ENCODE results near the gene NRG2. TPM values are rescaled to one million over a fixed set of nuclear protein-coding genes. Genes with fewer than 3 reads are reported as not detected.

The NRG2 gene
- polyA plus RNA-seq, 2 of the 4 experiments (the other 2 are of a cell fraction) = 1.0 to 1.1 TPM

DNA sequence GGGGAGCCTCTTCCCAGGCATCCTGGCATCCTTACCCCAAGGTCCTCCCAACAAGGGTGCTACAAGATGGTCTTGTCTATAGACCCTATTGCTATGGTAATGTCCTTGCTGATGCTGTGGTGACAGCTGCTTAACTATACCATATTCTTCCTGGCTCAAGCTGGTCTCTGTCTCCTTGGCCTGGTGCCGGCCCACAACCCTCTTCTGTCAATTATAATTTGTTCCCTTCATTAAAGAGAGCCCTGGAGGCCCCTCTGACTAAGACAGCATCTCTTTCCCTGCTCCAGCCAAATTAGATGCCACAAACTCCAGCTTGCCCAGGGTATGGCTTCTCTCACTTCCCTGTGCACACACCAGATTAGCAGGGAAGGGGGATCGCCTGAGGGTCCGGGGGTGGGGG lies 160.8 kb downstream of the NRG2 start:
- no peak for ATAC-seq
- no peak for FAIRE-seq
- Histone ChIP-seq H3K27ac (no peak overlapping the region), H3K4me3 (no peak overlapping the region), H3K9me3 (no peaks in the 10 kb centered on the region), H3K4me1 (no peaks in the 10 kb centered on the region), H3K4me2 (no peak overlapping the region)
- CTCF ChIA-PET = interaction anchor here (0.6 to 2.8 kb wide), 6 partner anchors 10 to 1207 kb away, joined by 3 to 8 read pairs (median 6); no protein-coding TSS in a partner anchor
- POLR2A ChIA-PET = no interaction called here
- DNase-seq (ENCODE audit: low read depth in 1 of 2, low spot score in 1 of 2) = no peak
- 21% methylated on average over 3 of the region's 3 CpGs for WGBS (ENCODE audit: missing lambda C conversion rate)
- TF ChIP-seq CHD2 (IDR thresholded peaks at IDR 0.05; ENCODE audit: low read length, partially characterized antibody) (no peak), FOSB (CRISPR knock-in tag; IDR thresholded peaks at IDR 0.05) (no peak), RFX5 (IDR thresholded peaks at IDR 0.05) (no peak), BHLHE40 (IDR thresholded peaks at IDR 0.05; ENCODE audit: low read depth, low read length) (no peak), NR3C1 (IDR thresholded peaks at IDR 0.05) (no peak), CEBPB (IDR thresholded peaks at IDR 0.05) (no peak)
- TF ChIP-seq, protein P1, sequence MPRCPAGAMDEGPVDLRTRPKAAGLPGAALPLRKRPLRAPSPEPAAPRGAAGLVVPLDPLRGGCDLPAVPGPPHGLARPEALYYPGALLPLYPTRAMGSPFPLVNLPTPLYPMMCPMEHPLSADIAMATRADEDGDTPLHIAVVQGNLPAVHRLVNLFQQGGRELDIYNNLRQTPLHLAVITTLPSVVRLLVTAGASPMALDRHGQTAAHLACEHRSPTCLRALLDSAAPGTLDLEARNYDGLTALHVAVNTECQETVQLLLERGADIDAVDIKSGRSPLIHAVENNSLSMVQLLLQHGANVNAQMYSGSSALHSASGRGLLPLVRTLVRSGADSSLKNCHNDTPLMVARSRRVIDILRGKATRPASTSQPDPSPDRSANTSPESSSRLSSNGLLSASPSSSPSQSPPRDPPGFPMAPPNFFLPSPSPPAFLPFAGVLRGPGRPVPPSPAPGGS (IDR thresholded peaks at IDR 0.05) = no peak
- TF ChIP-seq, protein P2, sequence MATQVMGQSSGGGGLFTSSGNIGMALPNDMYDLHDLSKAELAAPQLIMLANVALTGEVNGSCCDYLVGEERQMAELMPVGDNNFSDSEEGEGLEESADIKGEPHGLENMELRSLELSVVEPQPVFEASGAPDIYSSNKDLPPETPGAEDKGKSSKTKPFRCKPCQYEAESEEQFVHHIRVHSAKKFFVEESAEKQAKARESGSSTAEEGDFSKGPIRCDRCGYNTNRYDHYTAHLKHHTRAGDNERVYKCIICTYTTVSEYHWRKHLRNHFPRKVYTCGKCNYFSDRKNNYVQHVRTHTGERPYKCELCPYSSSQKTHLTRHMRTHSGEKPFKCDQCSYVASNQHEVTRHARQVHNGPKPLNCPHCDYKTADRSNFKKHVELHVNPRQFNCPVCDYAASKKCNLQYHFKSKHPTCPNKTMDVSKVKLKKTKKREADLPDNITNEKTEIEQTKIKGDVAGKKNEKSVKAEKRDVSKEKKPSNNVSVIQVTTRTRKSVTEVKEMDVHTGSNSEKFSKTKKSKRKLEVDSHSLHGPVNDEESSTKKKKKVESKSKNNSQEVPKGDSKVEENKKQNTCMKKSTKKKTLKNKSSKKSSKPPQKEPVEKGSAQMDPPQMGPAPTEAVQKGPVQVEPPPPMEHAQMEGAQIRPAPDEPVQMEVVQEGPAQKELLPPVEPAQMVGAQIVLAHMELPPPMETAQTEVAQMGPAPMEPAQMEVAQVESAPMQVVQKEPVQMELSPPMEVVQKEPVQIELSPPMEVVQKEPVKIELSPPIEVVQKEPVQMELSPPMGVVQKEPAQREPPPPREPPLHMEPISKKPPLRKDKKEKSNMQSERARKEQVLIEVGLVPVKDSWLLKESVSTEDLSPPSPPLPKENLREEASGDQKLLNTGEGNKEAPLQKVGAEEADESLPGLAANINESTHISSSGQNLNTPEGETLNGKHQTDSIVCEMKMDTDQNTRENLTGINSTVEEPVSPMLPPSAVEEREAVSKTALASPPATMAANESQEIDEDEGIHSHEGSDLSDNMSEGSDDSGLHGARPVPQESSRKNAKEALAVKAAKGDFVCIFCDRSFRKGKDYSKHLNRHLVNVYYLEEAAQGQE (IDR thresholded peaks at IDR 0.05) = no peak

DNA sequence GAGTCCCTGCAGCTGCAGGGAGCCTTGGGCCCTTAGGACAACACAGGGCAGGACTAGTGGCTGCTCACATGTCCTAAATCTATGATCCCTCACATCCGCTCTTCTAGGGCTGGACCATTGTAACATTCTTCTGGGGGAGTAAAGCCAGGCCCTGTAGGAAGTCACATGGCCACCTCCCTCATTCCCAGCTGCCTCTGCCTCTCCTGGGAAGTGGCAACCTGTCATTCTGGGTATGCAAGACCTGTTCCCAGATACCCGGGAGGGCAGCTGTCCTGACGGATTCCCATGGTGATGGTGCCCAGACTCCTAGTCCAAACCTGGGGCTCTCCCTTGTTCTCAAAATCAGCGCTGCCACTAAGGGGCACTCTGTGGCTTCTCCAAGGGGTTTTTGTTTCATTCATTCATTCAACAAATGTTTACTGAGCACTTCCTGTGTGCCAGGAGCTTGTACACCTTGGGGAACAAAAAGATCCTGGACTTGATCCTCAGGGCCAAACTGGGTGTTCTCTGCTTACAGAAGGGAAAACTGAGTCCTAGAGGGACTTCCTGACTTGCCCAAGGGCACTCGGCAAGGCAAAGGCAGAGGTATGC lies 161.9 kb downstream of the NRG2 start:
- no peaks in the 10 kb centered on the region for H3K4me1 ChIP-seq
- ATAC-seq = no peak
- ChIA-PET POLR2A (no interaction called here), CTCF (interaction anchor here (0.6 to 2.8 kb wide), 9 partner anchors 9 to 263 kb away, joined by 3 to 8 read pairs (median 6); no protein-coding TSS in a partner anchor)
- no peak for TF ChIP-seq ZFP36 (IDR thresholded peaks at IDR 0.05; ENCODE audit: borderline replicate concordance, partially characterized antibody)
- TF ChIP-seq CHD2 (IDR thresholded peaks at IDR 0.05; ENCODE audit: low read length, partially characterized antibody) = no peak
- FAIRE-seq = no peak
- H3K4me2 ChIP-seq = no peak overlapping the region
- H3K9me3 ChIP-seq = no peaks in the 10 kb centered on the region
- DNase-seq (ENCODE audit: low read depth in 1 of 2, low spot score in 1 of 2) = no peak
- no peak overlapping the region for H3K27ac ChIP-seq
- no peak overlapping the region for H3K4me3 ChIP-seq
- WGBS (ENCODE audit: missing lambda C conversion rate) = 81% methylated on average over 5 of the region's 5 CpGs

DNA sequence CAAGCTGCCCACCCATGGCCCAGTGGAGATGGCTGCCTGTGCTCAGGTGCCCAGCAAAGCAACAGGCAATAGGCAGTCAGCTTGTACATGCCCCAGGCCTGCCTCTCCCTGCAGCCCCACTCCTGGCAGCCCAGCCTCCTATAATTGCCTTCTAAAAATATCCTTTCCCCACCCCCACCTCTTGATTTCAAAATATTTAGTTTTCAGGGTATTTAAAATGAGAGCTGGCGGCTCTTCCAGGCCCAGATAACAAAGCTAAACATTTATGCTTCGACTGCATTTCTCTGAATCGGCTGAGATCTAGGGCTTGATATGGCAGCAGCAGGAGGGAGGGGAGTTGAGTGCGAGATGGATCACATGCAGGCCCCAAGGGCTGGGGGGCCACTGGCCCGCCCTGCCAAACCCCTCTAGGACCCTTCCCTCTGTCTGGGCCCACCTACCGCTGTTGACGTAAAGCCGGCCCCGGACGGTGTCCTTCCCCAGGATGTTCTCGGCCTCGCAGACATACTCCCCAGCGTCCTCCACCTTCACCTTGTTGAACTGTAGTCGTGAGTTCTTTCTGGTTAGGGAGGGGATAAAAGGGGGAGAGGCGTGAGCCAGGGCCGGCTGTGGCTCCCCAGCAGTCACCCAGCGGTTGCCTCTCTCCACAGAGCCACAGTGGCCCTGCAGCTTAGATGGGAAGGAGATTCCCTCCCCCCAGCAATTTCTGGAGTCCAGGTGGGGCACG lies 162.5 kb downstream of the NRG2 start:
- CTCF ChIA-PET = interaction anchor here (0.6 to 2.8 kb wide), 7 partner anchors 8 to 248 kb away, joined by 3 to 8 read pairs (median 6); no protein-coding TSS in a partner anchor
- Histone ChIP-seq H3K4me2 (no peak overlapping the region), H3K27ac (no peak overlapping the region), H3K4me1 (no peaks in the 10 kb centered on the region), H3K9me3 (peaks cover 3% of the 10 kb centered on the region; the same call in 1 of the 3 replicates), H3K4me3 (no peak overlapping the region)
- TF ChIP-seq, protein P1 (IDR thresholded peaks at IDR 0.05) = no peak
- no peak for TF ChIP-seq SMC3 (IDR thresholded peaks at IDR 0.05)
- no peak; a peak in 1 of 6 replicates for ATAC-seq
- no peak for FAIRE-seq
- 79% methylated on average over 18 of the region's 18 CpGs for WGBS (ENCODE audit: missing lambda C conversion rate)
- no peak for DNase-seq (ENCODE audit: low read depth in 1 of 2, low spot score in 1 of 2)
- POLR2A ChIA-PET = no interaction called here

Measured in A549 (cell line).